PFSK-1 (cell line): Measurements from ENCODE around the gene SPTB.

Source experiments
- POLR2AphosphoS5 ChIP-seq: IDR thresholded peaks from 2 replicates; pipeline ENCODE4 v1.6.1; 2012; ENCODE audit warnings: low read depth, mild to moderate bottlenecking, control low read depth, low read length, moderate library complexity
- TAF1 ChIP-seq: IDR thresholded peaks from 2 replicates; pipeline ENCODE4 v1.6.1; 2012; ENCODE audit warnings: low read length, control low read depth, borderline replicate concordance; ENCODE audit not compliant: insufficient read depth

DNA sequence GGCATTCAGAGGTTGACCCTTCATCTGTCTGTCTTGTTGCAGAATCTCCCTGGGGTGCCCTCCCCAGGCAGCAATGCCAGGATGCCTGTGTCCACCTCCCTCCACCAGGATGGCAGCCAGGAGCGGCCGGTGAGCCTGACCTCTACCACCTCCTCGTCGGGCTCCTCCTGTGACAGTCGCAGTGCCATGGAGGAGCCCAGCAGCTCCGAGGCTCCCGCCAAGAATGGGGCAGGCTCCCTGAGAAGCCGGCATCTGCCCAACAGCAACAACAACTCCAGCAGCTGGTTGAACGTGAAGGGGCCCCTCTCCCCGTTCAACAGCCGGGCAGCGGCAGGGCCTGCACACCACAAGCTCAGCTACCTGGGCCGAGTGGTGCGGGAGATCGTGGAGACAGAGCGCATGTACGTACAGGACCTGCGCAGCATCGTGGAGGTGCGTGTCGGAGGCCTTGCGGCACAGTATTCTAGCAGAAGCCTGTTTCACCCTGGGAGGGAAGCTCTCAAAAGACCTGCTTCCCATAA lies 152.1 kb downstream of the SPTB start:
- TF ChIP-seq TAF1 (no peak), POLR2AphosphoS5 (no peak)
